GM21786 (cell line): ENCODE results near the gene ABCB10.
A peak's percentile ranks its signal among the peaks of the same experiment; 100 is the strongest.
"Not testable (repeated sequence)": the region's sequence is repeated elsewhere in the genome, so short reads cannot be mapped to it uniquely, and the experiment has no call there.

Experiments used
- ATAC-seq: cut with Tn5 transposase; IDR thresholded peaks from one replicate; pipeline ENCODE4 v1.9.1; 2021; ENCODE audit not compliant: unreplicated experiment

Gene ABCB10

GRCh38 chr1:229539863-229540506, 18.5 kb downstream of the ABCB10 start:
- ATAC-seq: no peak

GRCh38 chr1:229538945-229539344, 19.6 kb downstream of the ABCB10 start:
- ATAC-seq: no peak

- no peak for ATAC-seq
Observed at GRCh38 chr1:229537894-229538293, 20.6 kb downstream of the ABCB10 start.

- no peak for ATAC-seq
Observed at GRCh38 chr1:229536982-229537381, 21.5 kb downstream of the ABCB10 start.

GRCh38 chr1:229535230-229535629, 23.3 kb downstream of the ABCB10 start:
- ATAC-seq: no peak

- ATAC-seq: no peak
Observed at GRCh38 chr1:229531326-229531725, 27.2 kb downstream of the ABCB10 start.

- no peak for ATAC-seq
Observed at GRCh38 chr1:229529639-229530038, 28.9 kb downstream of the ABCB10 start.

GRCh38 chr1:229526695-229527094, 31.8 kb downstream of the ABCB10 start:
- ATAC-seq: no peak

- ATAC-seq: no peak
Observed at GRCh38 chr1:229523052-229523451, 35.5 kb downstream of the ABCB10 start.

- ATAC-seq: peak; percentile 68
Observed at GRCh38 chr1:229514578-229515275, 43.8 kb downstream of the ABCB10 start.

GRCh38 chr1:229511625-229512024, 46.9 kb downstream of the ABCB10 start:
- not testable (repeated sequence) for ATAC-seq

GRCh38 chr1:229511201-229511600, 47.3 kb downstream of the ABCB10 start:
- ATAC-seq: not testable (repeated sequence)

GRCh38 chr1:229509576-229509975, 48.9 kb downstream of the ABCB10 start:
- ATAC-seq: no peak

- ATAC-seq: no peak
Observed at GRCh38 chr1:229508823-229509337, 49.6 kb downstream of the ABCB10 start.

GRCh38 chr1:229507951-229508822, 50.3 kb downstream of the ABCB10 start, which contains the start of gene NUP133:
Gene NUP133 (minus strand): TSS chr1:229508341. CDS start chr1:229508249, 92 bp downstream.
- ATAC-seq: peak; percentile 95

- ATAC-seq: no peak
Observed at GRCh38 chr1:229507502-229507901, 51.0 kb downstream of the ABCB10 start.

- no peak for ATAC-seq
Observed at GRCh38 chr1:229506633-229507032, 51.9 kb downstream of the ABCB10 start.

- no peak for ATAC-seq
Observed at GRCh38 chr1:229495782-229496181, 62.7 kb downstream of the ABCB10 start.

- ATAC-seq: no peak
Observed at GRCh38 chr1:229487181-229487580, 71.3 kb downstream of the ABCB10 start.

- ATAC-seq: no peak
Observed at GRCh38 chr1:229485318-229485717, 73.2 kb downstream of the ABCB10 start.

- ATAC-seq: no peak
Observed at GRCh38 chr1:229482511-229482910, 76.0 kb downstream of the ABCB10 start.
